ENCODE measurements around the gene ING3.
"Not testable (repeated sequence)": the region's sequence is repeated elsewhere in the genome, so short reads cannot be mapped to it uniquely, and the experiment has no call there.

The ING3 gene

DNA sequence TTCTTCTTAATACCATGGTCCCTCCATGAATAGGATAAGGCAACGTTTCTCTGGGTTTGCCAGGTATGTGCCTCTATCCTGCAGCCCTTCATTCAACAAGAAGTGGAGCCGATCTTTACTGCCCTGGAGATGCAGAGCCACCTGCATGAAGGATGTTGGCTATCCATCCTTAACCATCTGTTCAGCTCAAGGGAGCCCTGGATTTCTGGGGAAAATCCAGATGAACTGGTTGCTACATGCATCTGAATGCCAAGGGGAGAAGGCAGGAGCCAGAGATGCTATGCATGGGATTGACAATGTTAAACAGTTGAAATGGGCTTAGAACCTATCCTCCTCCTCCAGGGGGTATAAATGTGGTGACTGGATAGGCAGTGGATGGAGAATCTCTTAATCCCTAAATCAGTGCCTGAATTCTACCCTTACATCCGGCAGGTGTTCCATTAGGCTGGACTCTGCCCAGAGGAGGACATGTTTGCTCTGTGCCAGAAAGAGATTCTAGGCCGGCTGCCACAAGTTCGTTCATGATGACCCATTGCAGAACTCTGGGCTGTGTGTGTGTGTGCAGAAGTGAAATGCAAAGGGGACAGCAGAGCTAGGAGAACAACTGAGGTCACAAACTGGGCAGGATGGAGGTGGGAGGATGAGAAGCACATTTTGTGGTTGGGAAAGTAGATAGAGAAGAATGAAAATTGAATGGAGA is 53.6 kb downstream of the ING3 start:
- Histone ChIP-seq H3K4me3 (ENCODE audit: low read length) (no peak overlapping the region), H3K27me3 (ENCODE audit: low read depth, low read length) (peaks cover 49% of the 10 kb centered on the region), H3K27ac (ENCODE audit: low read length) (no peak overlapping the region), H3K9me3 (ENCODE audit: insufficient read depth, low read length) (no peaks in the 10 kb centered on the region), H3K4me2 (ENCODE audit: low read length) (no peak overlapping the region), H4K20me1 (ENCODE audit: insufficient read depth, low read length) (no peaks in the 10 kb centered on the region), H3K9ac (ENCODE audit: low read length) (no peak overlapping the region), H3K4me1 (ENCODE audit: low read length) (peaks cover 5% of the 10 kb centered on the region; the same call in 1 of the 2 replicates), H2AFZ (ENCODE audit: low read depth, low read length) (no peak overlapping the region), H3K36me3 (replicated peaks; ENCODE audit: low read depth, low read length) (no peaks in the 10 kb centered on the region), H3K79me2 (ENCODE audit: low read length) (no peaks in the 10 kb centered on the region)
- TF ChIP-seq, protein P1, sequence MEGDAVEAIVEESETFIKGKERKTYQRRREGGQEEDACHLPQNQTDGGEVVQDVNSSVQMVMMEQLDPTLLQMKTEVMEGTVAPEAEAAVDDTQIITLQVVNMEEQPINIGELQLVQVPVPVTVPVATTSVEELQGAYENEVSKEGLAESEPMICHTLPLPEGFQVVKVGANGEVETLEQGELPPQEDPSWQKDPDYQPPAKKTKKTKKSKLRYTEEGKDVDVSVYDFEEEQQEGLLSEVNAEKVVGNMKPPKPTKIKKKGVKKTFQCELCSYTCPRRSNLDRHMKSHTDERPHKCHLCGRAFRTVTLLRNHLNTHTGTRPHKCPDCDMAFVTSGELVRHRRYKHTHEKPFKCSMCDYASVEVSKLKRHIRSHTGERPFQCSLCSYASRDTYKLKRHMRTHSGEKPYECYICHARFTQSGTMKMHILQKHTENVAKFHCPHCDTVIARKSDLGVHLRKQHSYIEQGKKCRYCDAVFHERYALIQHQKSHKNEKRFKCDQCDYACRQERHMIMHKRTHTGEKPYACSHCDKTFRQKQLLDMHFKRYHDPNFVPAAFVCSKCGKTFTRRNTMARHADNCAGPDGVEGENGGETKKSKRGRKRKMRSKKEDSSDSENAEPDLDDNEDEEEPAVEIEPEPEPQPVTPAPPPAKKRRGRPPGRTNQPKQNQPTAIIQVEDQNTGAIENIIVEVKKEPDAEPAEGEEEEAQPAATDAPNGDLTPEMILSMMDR (IDR thresholded peaks at IDR 0.05; ENCODE audit: low read depth, low read length) = no peak
- no peak for TF ChIP-seq EZH2phosphoT487 (IDR thresholded peaks at IDR 0.05; ENCODE audit: low read depth)

DNA sequence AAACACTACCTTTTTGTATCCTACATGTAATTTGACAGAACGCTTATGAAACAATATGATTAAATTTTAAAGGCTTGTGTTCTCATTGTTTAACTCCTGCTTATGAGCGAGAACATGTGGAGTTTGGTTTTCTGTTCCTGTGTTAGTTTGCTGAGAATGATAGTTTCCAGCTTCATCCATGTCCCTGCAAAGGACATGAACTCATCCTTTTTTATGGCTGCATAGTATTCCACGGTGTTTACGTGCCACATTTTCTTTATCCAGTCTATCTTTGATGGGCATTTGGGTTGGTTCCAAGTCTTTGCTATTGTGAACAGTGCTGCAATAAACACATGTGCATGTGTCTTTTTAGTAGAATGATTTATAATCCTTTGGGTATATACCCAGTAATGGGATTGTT is 54.5 kb downstream of the ING3 start:
- H4K20me1 ChIP-seq (ENCODE audit: insufficient read depth, low read length); H3K4me3 ChIP-seq (ENCODE audit: low read length); H3K9me3 ChIP-seq (ENCODE audit: insufficient read depth, low read length); H3K4me1 ChIP-seq (ENCODE audit: low read length); H3K27ac ChIP-seq (ENCODE audit: low read length); H2AFZ ChIP-seq (ENCODE audit: low read depth, low read length); H3K4me2 ChIP-seq (ENCODE audit: low read length); H3K36me3 ChIP-seq (replicated peaks; ENCODE audit: low read depth, low read length); H3K9ac ChIP-seq (ENCODE audit: low read length); H3K79me2 ChIP-seq (ENCODE audit: low read length): not testable (repeated sequence)
- H3K27me3 ChIP-seq (ENCODE audit: low read depth, low read length) = peaks cover 46% of the 10 kb centered on the region

DNA sequence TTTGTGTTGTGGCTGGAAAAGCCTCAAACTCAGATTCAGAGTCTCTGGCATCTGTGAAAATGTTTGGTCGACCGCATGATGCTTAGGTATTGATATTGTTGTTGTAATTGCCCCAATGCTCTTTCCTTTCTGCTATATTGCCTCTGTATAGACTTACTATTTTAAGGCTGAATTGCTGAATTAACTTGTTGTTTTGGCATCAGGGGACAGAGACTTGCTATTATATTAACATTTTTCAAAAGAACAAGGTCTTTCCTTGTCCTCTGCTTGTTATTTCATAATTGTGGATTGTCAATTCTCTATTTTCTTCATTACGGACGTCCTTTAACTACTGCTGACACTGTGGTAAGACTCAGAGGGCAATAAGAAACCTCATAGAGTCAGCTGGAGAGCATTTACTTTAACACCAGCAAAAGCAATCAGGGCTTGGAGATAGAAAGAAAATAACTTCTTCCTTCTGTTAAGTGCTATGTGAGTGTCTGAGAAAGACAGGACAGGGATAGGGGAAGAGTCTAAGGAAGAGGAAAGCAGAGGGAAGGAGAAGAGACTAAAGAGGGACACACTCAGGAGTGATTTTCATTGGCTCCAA is 55.5 kb downstream of the ING3 start:
- Histone ChIP-seq H3K4me3 (ENCODE audit: low read length) (no peak overlapping the region), H3K9ac (ENCODE audit: low read length) (no peak overlapping the region), H3K27ac (ENCODE audit: low read length) (no peak overlapping the region), H3K36me3 (replicated peaks; ENCODE audit: low read depth, low read length) (no peaks in the 10 kb centered on the region), H3K79me2 (ENCODE audit: low read length) (no peaks in the 10 kb centered on the region), H2AFZ (ENCODE audit: low read depth, low read length) (no peak overlapping the region), H3K4me2 (ENCODE audit: low read length) (no peak overlapping the region), H3K9me3 (ENCODE audit: insufficient read depth, low read length) (no peaks in the 10 kb centered on the region), H3K4me1 (ENCODE audit: low read length) (peaks cover 5% of the 10 kb centered on the region; the same call in 1 of the 2 replicates), H3K27me3 (ENCODE audit: low read depth, low read length) (peaks cover 46% of the 10 kb centered on the region), H4K20me1 (ENCODE audit: insufficient read depth, low read length) (no peaks in the 10 kb centered on the region)
- TF ChIP-seq, protein P1 (IDR thresholded peaks at IDR 0.05; ENCODE audit: low read depth, low read length) = no peak
- no peak for TF ChIP-seq EZH2phosphoT487 (IDR thresholded peaks at IDR 0.05; ENCODE audit: low read depth)

DNA sequence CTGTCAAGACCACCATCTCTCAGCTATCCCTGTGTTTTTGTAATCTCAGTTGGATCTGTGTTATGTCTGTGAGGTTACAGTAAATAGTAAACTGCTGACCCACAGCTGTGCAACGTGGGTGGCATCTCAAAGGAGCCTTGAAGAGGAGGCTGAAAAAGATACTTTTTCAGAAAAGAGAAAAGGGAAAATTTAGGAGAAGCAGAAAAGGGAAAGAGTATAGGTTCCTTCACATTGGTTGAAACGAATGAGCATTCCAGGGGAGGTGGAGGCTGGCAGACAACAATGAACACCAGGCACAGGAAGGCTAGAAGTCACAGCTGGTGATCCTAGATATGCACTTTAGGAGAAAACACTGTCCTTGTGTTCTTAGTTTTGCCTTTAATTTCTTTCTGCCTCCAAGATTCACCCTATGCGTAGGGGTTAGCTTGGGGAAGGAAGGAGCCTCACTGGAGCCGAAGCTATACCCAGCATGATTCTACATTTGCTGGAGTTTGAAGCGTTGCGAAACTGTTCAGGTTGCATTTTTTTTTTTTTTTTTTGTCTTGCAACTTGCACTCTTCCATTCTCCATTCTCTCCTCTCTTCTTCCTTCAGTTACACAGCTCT is 56.2 kb downstream of the ING3 start:
- Histone ChIP-seq H3K4me2 (ENCODE audit: low read length) (no peak overlapping the region), H4K20me1 (ENCODE audit: insufficient read depth, low read length) (no peaks in the 10 kb centered on the region), H3K4me1 (ENCODE audit: low read length) (no peaks in the 10 kb centered on the region), H3K36me3 (replicated peaks; ENCODE audit: low read depth, low read length) (no peaks in the 10 kb centered on the region), H3K4me3 (ENCODE audit: low read length) (no peak overlapping the region), H3K9ac (ENCODE audit: low read length) (no peak overlapping the region), H3K79me2 (ENCODE audit: low read length) (no peaks in the 10 kb centered on the region), H2AFZ (ENCODE audit: low read depth, low read length) (no peak overlapping the region), H3K27ac (ENCODE audit: low read length) (no peak overlapping the region), H3K27me3 (ENCODE audit: low read depth, low read length) (peaks cover 46% of the 10 kb centered on the region), H3K9me3 (ENCODE audit: insufficient read depth, low read length) (no peaks in the 10 kb centered on the region)
- TF ChIP-seq, protein P1 (IDR thresholded peaks at IDR 0.05; ENCODE audit: low read depth, low read length) = no peak
- no peak for TF ChIP-seq EZH2phosphoT487 (IDR thresholded peaks at IDR 0.05; ENCODE audit: low read depth)

Data from OCI-LY3 (cell line).